GM23338 (cell line): ENCODE data around the gene KIF3C. TPM values are rescaled to one million over a fixed set of nuclear protein-coding genes. Genes with fewer than 3 reads are reported as not detected.
A peak's percentile ranks its signal among the peaks of the same experiment; 100 is the strongest.

Source experiments
- ATAC-seq: fragments of 200-7000 bp; cut with Tn5 transposase; 3 replicates; pipeline ENCODE4 v1.9.1; 2020
- DNase-seq: peaks from one replicate; pipeline ENCODE4 v3.0.0-alpha.2; 2015; ENCODE audit warnings: low spot score
- H2AFZ ChIP-seq: fragments of 200-600 bp; sonication (generic); 2 replicates; pipeline ENCODE4 v1.8.0; 2016; ENCODE audit warnings: antibody characterized with exemption, mild to moderate bottlenecking, moderate library complexity
- H3F3A ChIP-seq: fragments of 200-600 bp; sonication (generic); replicated peaks from 2 replicates; pipeline ENCODE4 v1.8.0; 2017; ENCODE audit warnings: antibody characterized with exemption, mixed run types, low read depth
- H3K27ac ChIP-seq: fragments of 200-600 bp; sonication (generic); 2 replicates; pipeline ENCODE4 v1.6.1; 2016; ENCODE audit warnings: low read depth
- H3K27me3 ChIP-seq: fragments of 200-600 bp; sonication (generic); 2 replicates; pipeline ENCODE4 v1.8.0; 2016; ENCODE audit warnings: mild to moderate bottlenecking, mixed run types, moderate library complexity; ENCODE audit not compliant: insufficient read depth
- H3K36me3 ChIP-seq: fragments of 200-600 bp; sonication (generic); 2 replicates; pipeline ENCODE4 v1.8.0; 2016; ENCODE audit warnings: mild to moderate bottlenecking; ENCODE audit not compliant: insufficient read depth
- H3K4me1 ChIP-seq: fragments of 200-600 bp; sonication (generic); 2 replicates; pipeline ENCODE4 v1.8.0; 2016; ENCODE audit warnings: mild to moderate bottlenecking, moderate library complexity; ENCODE audit not compliant: insufficient read depth
- H3K4me2 ChIP-seq: fragments of 200-600 bp; sonication (generic); 2 replicates; pipeline ENCODE4 v1.7.1; 2017; ENCODE audit warnings: mixed run types
- H3K4me3 ChIP-seq: fragments of 200-600 bp; sonication (generic); 2 replicates; pipeline ENCODE4 v1.6.1; 2016; ENCODE audit warnings: mixed run types
- H3K79me2 ChIP-seq: fragments of 200-600 bp; sonication (generic); replicated peaks from 2 replicates; pipeline ENCODE4 v1.8.0; 2017; ENCODE audit warnings: mild to moderate bottlenecking; ENCODE audit not compliant: insufficient read depth
- H3K9me2 ChIP-seq: fragments of 200-600 bp; sonication (generic); 2 replicates; pipeline ENCODE4 v1.8.0; 2017; ENCODE audit not compliant: insufficient read depth
- H4K20me1 ChIP-seq: fragments of 200-600 bp; sonication (generic); replicated peaks from 2 replicates; pipeline ENCODE4 v1.8.0; 2017; ENCODE audit warnings: mild to moderate bottlenecking; ENCODE audit not compliant: insufficient read depth
- H3K27ac Mint-ChIP-seq: 2 replicates; pipeline ENCODE4 v1.8.0; 2020; ENCODE audit warnings: inconsistent platforms, mild to moderate bottlenecking, moderate library complexity, mixed read lengths
- H3K27me3 Mint-ChIP-seq: 3 replicates; pipeline ENCODE4 v1.8.0; 2022; ENCODE audit warnings: low read depth, mild to moderate bottlenecking, moderate library complexity, mixed read lengths, inconsistent platforms; ENCODE audit not compliant: insufficient read depth, poor library complexity
- H3K36me3 Mint-ChIP-seq: 3 replicates; pipeline ENCODE4 v1.8.0; 2021; ENCODE audit warnings: low read depth, mild to moderate bottlenecking, inconsistent platforms, moderate library complexity, mixed read lengths
- H3K4me1 Mint-ChIP-seq: 3 replicates; pipeline ENCODE4 v1.8.0; 2020; ENCODE audit warnings: mild to moderate bottlenecking, inconsistent platforms, mixed read lengths
- H3K4me3 Mint-ChIP-seq: 3 replicates; pipeline ENCODE4 v1.8.0; 2021; ENCODE audit warnings: moderate library complexity, mild to moderate bottlenecking, inconsistent platforms, mixed read lengths
- H3K9me3 Mint-ChIP-seq: 3 replicates; pipeline ENCODE4 v1.8.0; 2020; ENCODE audit warnings: moderate library complexity, mild to moderate bottlenecking, inconsistent platforms, mixed read lengths
- CREB1 ChIP-seq: fragments of 250-450 bp; sonication (Bioruptor Pico); IDR thresholded peaks from 2 replicates; pipeline ENCODE4 v1.5.0; 2020; ENCODE audit warnings: low read depth, mild to moderate bottlenecking, moderate library complexity
- EZH2 ChIP-seq: fragments of 200-600 bp; sonication (generic); IDR thresholded peaks from one replicate; pipeline ENCODE4 v1.8.0; 2017; ENCODE audit warnings: antibody characterized with exemption, mild to moderate bottlenecking, low read depth; ENCODE audit not compliant: unreplicated experiment
- EZH2phosphoT487 ChIP-seq: fragments of 200-600 bp; sonication (generic); IDR thresholded peaks from one replicate; pipeline ENCODE4 v1.8.1; 2018; ENCODE audit warnings: antibody characterized with exemption; ENCODE audit not compliant: unreplicated experiment
- JUNB ChIP-seq: IDR thresholded peaks from one replicate; pipeline ENCODE4 v1.6.1; 2016; ENCODE audit warnings: antibody characterized with exemption; ENCODE audit not compliant: unreplicated experiment
- NANOG ChIP-seq: IDR thresholded peaks from 2 replicates; pipeline ENCODE4 v1.6.1; 2016; ENCODE audit warnings: antibody characterized with exemption, borderline replicate concordance
- STAT1 ChIP-seq: IDR thresholded peaks from one replicate; pipeline ENCODE4 v1.6.1; 2016; ENCODE audit warnings: antibody characterized with exemption; ENCODE audit not compliant: unreplicated experiment
- ZNF331 ChIP-seq: fragments of 250-450 bp; sonication (Bioruptor Pico); IDR thresholded peaks from 2 replicates; pipeline ENCODE4 v1.5.0; 2020; ENCODE audit warnings: low read depth, mild to moderate bottlenecking, moderate library complexity
- polyA plus RNA-seq: library from polyadenylated mRNA; unstranded; fragments of >200 nt; fragmentation: Nextera tagmentation; extraction: Ambion mirVana; gene quantifications from 2 replicates; pipeline ENCODE4 v1.2.1, GENCODE V29; 2016
- total RNA-seq: library from RNA; depleted of rRNA; stranded (reverse); fragments of >200 nt; shearing (Covaris generic); gene quantifications from 2 replicates; pipeline ENCODE4 v1.2.3, GENCODE V29; 2014
- TF ChIP-seq, protein P1 (sequence below): fragments of 250-450 bp; sonication (Bioruptor Pico); IDR thresholded peaks from 2 replicates; pipeline ENCODE4 v1.5.0; 2020; ENCODE audit warnings: mild to moderate bottlenecking, moderate library complexity
- TF ChIP-seq, protein P2 (sequence below), 2 experiments: fragments of 200-600 bp in 1 of 2; sonication (generic) in 1 of 2; conservative IDR thresholded peaks; 2 replicates each; pipeline versions ENCODE4 v1.5.1 to v1.6.1; 2016 to 2017; ENCODE audit warnings: antibody characterized with exemption in 2 of 2, low read depth in 2 of 2, mild to moderate bottlenecking in 2 of 2, moderate library complexity in 1 of 2
- TF ChIP-seq, protein P3 (sequence below): IDR thresholded peaks from 2 replicates; pipeline ENCODE4 v1.6.1; 2016; ENCODE audit warnings: antibody characterized with exemption

Gene KIF3C
- total and polyA plus RNA-seq, 2 experiments from 2014 or later, result 14.9 to 40.0 TPM

DNA sequence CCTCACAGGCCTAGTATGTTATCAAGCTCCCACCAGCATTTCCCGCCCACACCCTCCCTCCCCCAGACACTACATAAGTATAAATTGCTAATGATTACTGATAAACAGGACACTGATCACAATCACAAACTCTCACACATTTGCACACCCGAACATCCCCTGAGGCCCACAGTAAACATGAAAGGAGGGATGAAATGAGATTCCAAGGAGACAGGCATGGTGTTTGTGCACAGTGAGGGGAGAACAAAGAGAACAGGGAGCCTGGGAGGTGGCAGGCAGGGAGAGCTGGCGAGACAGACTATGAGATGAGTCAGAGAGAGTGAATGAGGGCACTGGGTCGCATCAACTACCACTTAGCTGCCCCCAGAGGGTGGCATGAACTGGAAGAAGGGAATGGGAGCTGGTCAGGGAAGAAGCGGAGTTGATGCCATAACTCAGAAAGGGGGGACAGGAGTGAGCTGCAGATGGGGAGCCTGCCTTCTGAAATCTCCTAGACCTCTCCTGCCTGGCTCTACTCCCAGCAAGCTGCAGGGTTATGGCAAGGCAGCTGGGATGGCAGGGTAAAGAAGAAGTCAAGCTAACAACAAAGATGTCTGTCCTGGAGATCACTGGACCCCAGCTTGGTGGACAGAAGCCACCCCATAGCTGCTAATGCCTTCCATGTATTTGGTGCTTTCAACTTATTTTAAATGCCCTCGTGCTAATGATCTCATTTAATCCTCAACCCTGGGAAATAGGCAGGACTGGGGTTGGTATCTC, 5.1 kb downstream of the KIF3C start:
- Histone ChIP-seq H3K4me1 (peaks cover 24% of the 10 kb centered on the region), H2AFZ (no peak overlapping the region), H3K4me2 (peak overlapping the region; percentile 71; the same call in 1 of the 2 replicates), H4K20me1 (peaks cover 22% of the 10 kb centered on the region), H3K79me2 (peaks cover 69% of the 10 kb centered on the region), H3K4me3 (no peak overlapping the region; the same call in 1 of the 2 replicates), H3K36me3 (peaks cover 4% of the 10 kb centered on the region; the same call in 1 of the 2 replicates), H3F3A (no peaks in the 10 kb centered on the region), H3K27me3 (no peaks in the 10 kb centered on the region), H3K27ac (0 out of 2 replicates have a peak overlapping the region, but pooled peaks have one; percentile 63), H3K9me2 (no peaks in the 10 kb centered on the region)
- Mint-ChIP-seq H3K9me3 (no peaks in the 10 kb centered on the region; the same call in 2 of the 3 replicates), H3K36me3 (peaks cover 50% of the 10 kb centered on the region), H3K27me3 (peaks cover 16% of the 10 kb centered on the region), H3K27ac (peak overlapping the region; percentile 46; the same call in 1 of the 2 replicates), H3K4me3 (no peak overlapping the region; the same call in 2 of the 3 replicates), H3K4me1 (peaks cover 41% of the 10 kb centered on the region)
- ATAC-seq (no peak), DNase-seq (no peak)
- no peak for TF ChIP-seq CREB1 (CRISPR knock-in tag)

DNA sequence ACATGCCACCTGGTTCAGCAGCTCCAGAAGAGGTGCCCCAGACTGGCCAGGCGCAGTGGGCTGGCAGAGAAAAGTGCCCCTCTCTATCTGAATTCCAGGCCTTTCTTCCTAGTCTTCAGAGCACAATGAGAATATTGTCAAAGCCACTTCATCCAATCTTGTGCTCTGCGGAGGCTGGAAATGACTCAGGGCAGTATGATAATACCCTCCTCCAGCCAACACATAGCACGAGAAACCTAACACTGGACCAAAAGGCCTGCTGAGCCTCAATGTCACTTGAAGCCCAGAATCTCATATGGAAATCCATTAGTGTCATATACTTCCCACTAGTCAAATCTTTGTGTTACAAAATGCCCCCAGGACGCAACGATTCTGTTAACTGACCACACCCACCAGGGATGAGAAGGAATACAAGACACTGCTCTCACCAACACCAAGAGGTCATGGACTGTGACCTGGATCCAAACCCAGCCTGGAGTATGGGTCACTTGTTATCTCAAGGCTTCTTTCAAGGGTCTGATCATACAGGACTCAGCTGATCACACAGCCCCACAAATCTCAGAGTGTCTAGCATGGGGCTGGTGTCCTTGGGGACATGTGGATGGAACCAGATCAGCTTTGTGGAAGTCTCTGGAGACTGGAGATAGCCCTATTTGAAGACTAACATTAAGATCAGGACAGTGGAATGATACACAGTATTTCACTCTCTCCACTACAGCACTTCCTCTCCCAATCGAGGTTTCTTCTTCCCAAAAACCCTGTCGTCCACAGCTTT, 10.1 kb downstream of the KIF3C start:
- ATAC-seq (no peak), DNase-seq (no peak)
- Mint-ChIP-seq H3K9me3 (no peaks in the 10 kb centered on the region; the same call in 2 of the 3 replicates), H3K4me3 (no peak overlapping the region), H3K27me3 (peaks cover 3% of the 10 kb centered on the region), H3K36me3 (peaks cover 30% of the 10 kb centered on the region), H3K27ac (no peak overlapping the region), H3K4me1 (peaks cover 4% of the 10 kb centered on the region)
- Histone ChIP-seq H3K4me2 (no peak overlapping the region), H3K79me2 (peaks cover 51% of the 10 kb centered on the region), H3K4me3 (no peak overlapping the region), H3K4me1 (no peaks in the 10 kb centered on the region), H2AFZ (no peak overlapping the region), H3K36me3 (peaks cover 8% of the 10 kb centered on the region; the same call in 1 of the 2 replicates), H3K27ac (no peak overlapping the region), H3K27me3 (no peaks in the 10 kb centered on the region), H3F3A (no peaks in the 10 kb centered on the region), H3K9me2 (no peaks in the 10 kb centered on the region), H4K20me1 (peaks cover 28% of the 10 kb centered on the region)
- no peak for TF ChIP-seq JUNB
- TF ChIP-seq, protein P1, sequence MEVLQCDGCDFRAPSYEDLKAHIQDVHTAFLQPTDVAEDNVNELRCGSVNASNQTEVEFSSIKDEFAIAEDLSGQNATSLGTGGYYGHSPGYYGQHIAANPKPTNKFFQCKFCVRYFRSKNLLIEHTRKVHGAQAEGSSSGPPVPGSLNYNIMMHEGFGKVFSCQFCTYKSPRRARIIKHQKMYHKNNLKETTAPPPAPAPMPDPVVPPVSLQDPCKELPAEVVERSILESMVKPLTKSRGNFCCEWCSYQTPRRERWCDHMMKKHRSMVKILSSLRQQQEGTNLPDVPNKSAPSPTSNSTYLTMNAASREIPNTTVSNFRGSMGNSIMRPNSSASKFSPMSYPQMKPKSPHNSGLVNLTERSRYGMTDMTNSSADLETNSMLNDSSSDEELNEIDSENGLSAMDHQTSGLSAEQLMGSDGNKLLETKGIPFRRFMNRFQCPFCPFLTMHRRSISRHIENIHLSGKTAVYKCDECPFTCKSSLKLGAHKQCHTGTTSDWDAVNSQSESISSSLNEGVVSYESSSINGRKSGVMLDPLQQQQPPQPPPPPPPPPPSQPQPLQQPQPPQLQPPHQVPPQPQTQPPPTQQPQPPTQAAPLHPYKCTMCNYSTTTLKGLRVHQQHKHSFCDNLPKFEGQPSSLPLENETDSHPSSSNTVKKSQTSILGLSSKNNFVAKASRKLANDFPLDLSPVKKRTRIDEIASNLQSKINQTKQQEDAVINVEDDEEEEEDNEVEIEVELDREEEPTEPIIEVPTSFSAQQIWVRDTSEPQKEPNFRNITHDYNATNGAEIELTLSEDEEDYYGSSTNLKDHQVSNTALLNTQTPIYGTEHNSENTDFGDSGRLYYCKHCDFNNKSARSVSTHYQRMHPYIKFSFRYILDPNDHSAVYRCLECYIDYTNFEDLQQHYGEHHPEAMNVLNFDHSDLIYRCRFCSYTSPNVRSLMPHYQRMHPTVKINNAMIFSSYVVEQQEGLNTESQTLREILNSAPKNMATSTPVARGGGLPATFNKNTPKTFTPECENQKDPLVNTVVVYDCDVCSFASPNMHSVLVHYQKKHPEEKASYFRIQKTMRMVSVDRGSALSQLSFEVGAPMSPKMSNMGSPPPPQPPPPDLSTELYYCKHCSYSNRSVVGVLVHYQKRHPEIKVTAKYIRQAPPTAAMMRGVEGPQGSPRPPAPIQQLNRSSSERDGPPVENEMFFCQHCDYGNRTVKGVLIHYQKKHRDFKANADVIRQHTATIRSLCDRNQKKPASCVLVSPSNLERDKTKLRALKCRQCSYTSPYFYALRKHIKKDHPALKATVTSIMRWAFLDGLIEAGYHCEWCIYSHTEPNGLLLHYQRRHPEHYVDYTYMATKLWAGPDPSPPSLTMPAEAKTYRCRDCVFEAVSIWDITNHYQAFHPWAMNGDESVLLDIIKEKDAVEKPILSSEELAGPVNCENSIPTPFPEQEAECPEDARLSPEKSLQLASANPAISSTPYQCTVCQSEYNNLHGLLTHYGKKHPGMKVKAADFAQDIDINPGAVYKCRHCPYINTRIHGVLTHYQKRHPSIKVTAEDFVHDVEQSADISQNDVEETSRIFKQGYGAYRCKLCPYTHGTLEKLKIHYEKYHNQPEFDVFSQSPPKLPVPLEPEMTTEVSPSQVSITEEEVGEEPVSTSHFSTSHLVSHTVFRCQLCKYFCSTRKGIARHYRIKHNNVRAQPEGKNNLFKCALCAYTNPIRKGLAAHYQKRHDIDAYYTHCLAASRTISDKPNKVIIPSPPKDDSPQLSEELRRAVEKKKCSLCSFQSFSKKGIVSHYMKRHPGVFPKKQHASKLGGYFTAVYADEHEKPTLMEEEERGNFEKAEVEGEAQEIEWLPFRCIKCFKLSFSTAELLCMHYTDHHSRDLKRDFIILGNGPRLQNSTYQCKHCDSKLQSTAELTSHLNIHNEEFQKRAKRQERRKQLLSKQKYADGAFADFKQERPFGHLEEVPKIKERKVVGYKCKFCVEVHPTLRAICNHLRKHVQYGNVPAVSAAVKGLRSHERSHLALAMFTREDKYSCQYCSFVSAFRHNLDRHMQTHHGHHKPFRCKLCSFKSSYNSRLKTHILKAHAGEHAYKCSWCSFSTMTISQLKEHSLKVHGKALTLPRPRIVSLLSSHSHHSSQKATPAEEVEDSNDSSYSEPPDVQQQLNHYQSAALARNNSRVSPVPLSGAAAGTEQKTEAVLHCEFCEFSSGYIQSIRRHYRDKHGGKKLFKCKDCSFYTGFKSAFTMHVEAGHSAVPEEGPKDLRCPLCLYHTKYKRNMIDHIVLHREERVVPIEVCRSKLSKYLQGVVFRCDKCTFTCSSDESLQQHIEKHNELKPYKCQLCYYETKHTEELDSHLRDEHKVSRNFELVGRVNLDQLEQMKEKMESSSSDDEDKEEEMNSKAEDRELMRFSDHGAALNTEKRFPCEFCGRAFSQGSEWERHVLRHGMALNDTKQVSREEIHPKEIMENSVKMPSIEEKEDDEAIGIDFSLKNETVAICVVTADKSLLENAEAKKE (CRISPR knock-in tag), result no peak
- no peak for TF ChIP-seq NANOG
- TF ChIP-seq EZH2, result no peak
- TF ChIP-seq CREB1 (CRISPR knock-in tag), result no peak
- no peak for TF ChIP-seq EZH2phosphoT487
- no peak for TF ChIP-seq ZNF331
- TF ChIP-seq, protein P2, sequence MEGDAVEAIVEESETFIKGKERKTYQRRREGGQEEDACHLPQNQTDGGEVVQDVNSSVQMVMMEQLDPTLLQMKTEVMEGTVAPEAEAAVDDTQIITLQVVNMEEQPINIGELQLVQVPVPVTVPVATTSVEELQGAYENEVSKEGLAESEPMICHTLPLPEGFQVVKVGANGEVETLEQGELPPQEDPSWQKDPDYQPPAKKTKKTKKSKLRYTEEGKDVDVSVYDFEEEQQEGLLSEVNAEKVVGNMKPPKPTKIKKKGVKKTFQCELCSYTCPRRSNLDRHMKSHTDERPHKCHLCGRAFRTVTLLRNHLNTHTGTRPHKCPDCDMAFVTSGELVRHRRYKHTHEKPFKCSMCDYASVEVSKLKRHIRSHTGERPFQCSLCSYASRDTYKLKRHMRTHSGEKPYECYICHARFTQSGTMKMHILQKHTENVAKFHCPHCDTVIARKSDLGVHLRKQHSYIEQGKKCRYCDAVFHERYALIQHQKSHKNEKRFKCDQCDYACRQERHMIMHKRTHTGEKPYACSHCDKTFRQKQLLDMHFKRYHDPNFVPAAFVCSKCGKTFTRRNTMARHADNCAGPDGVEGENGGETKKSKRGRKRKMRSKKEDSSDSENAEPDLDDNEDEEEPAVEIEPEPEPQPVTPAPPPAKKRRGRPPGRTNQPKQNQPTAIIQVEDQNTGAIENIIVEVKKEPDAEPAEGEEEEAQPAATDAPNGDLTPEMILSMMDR (conservative IDR thresholded peaks at IDR 0.05; ENCODE audit: low read depth in 2 of 2), result no peak
- TF ChIP-seq, protein P3, sequence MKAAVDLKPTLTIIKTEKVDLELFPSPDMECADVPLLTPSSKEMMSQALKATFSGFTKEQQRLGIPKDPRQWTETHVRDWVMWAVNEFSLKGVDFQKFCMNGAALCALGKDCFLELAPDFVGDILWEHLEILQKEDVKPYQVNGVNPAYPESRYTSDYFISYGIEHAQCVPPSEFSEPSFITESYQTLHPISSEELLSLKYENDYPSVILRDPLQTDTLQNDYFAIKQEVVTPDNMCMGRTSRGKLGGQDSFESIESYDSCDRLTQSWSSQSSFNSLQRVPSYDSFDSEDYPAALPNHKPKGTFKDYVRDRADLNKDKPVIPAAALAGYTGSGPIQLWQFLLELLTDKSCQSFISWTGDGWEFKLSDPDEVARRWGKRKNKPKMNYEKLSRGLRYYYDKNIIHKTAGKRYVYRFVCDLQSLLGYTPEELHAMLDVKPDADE, result no peak
- TF ChIP-seq STAT1, result no peak
